Measurements from ENCODE around the gene CNOT1.
"Not testable (repeated sequence)": the region's sequence is repeated elsewhere in the genome, so short reads cannot be mapped to it uniquely, and the experiment has no call there.

Gene CNOT1

DNA sequence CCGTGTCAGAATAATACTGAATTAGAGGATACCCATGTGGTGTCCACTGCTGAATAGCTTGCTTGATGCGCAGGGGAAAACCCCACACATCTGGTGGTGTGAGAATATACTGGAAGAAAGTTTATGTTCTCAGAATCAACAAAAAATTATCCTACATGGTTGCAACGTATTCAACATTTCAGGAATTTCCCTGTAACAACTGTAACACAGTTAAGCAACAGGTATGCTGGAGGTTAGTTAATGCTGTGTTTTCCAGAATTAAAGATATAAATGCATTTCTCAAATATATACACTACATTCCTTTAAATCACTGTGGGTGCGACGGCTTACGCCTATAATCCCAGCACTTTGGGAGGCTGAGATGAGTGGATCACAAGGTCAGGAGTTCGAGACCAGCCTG is 5.4 kb downstream of the CNOT1 start:
- no peak for FAIRE-seq
- TF ChIP-seq CTCF (IDR thresholded peaks at IDR 0.05; ENCODE audit: insufficient read depth, missing control alignments): no peak
- DNase-seq (ENCODE audit: insufficient read length, low spot score): no peak

GRCh38 chr16:58620396-58620795 is 9.2 kb downstream of the CNOT1 start:
- no peak for TF ChIP-seq CTCF (IDR thresholded peaks at IDR 0.05; ENCODE audit: insufficient read depth, missing control alignments)
- no peak for DNase-seq (ENCODE audit: insufficient read length, low spot score)
- FAIRE-seq: no peak

DNA sequence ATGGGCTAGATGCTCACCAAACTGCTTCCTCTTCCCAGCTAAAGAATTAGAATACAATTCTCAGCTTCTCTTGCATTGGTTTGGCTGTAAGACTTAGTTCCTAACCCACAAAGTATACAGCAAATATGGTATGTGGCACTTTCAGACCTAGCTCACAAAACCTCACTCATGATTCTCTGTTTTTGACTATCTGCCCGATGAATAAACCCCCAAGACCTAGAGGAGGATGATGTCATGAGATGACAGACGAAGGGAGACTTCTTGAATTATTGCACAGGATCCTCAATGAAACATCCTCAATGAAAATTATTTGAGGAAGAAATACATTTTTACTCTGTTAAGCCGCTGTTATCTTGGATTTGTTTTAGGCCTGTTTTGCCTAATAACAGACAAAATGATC is 14.3 kb downstream of the CNOT1 start:
- no peak for DNase-seq (ENCODE audit: insufficient read length, low spot score)
- FAIRE-seq: no peak
- no peak for TF ChIP-seq CTCF (IDR thresholded peaks at IDR 0.05; ENCODE audit: insufficient read depth, missing control alignments)

- DNase-seq (ENCODE audit: insufficient read length, low spot score): no peak
- FAIRE-seq: no peak
- no peak for TF ChIP-seq CTCF (IDR thresholded peaks at IDR 0.05; ENCODE audit: insufficient read depth, missing control alignments)
Measured at GRCh38 chr16:58614860-58615259, 14.8 kb downstream of the CNOT1 start.

DNA sequence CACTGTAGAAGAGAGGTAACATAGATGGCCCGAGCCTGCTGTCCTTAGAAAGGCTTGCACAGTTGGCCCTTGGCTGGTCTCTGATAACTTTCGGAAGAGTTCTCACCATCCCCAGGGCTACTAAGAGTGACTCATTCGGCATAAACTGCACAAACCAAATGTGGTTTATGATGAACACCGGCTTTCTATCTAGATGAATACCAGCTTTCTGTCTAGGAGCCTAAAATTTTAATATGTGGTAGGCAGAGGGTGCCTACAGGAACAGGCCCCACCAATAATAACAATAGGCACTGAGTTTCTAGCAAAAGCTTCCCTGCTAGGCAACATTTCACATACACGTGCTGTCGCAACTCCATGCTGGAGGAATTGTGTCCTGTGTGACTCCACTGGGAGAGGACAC is 15.4 kb downstream of the CNOT1 start:
- DNase-seq (ENCODE audit: insufficient read length, low spot score): no peak
- TF ChIP-seq CTCF (IDR thresholded peaks at IDR 0.05; ENCODE audit: insufficient read depth, missing control alignments): no peak
- FAIRE-seq: no peak

- DNase-seq (ENCODE audit: insufficient read length, low spot score); FAIRE-seq: not testable (repeated sequence)
Measured at GRCh38 chr16:58612965-58613364, 16.7 kb downstream of the CNOT1 start.

GRCh38 chr16:58608601-58609136 is 21.0 kb downstream of the CNOT1 start:
- no peak for TF ChIP-seq CTCF (IDR thresholded peaks at IDR 0.05; ENCODE audit: insufficient read depth, missing control alignments)
- no peak for FAIRE-seq
- DNase-seq (ENCODE audit: insufficient read length, low spot score): no peak

DNA sequence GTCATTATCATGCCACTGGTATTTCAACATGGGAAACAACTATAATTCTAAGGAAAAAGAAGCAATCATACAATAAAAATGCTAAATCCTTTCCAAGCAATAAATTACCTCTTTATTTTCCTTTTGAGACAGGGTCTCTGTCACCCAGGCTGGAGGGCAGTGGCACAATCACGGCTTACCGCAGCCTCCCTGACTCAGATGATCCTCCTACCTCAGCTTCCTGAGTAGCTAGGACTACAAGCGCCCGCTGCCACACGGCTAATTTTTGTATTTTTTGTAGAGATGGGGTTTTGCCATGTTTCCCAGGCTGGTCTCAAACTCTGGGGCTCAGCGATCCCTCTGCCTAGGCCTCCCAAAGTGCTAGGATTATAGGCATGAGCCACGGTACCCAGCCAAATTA is 24.1 kb downstream of the CNOT1 start:
- FAIRE-seq: no peak
- no peak for DNase-seq (ENCODE audit: insufficient read length, low spot score)
- no peak for TF ChIP-seq CTCF (IDR thresholded peaks at IDR 0.05; ENCODE audit: insufficient read depth, missing control alignments)
